Measurements from ENCODE around the gene SRGAP3. TPM values are rescaled to one million over a fixed set of nuclear protein-coding genes. Genes with fewer than 3 reads are reported as not detected.

The SRGAP3 gene
- polyA plus RNA-seq, 3 donors: 0.27 to 1.3 (median 0.87) TPM

DNA sequence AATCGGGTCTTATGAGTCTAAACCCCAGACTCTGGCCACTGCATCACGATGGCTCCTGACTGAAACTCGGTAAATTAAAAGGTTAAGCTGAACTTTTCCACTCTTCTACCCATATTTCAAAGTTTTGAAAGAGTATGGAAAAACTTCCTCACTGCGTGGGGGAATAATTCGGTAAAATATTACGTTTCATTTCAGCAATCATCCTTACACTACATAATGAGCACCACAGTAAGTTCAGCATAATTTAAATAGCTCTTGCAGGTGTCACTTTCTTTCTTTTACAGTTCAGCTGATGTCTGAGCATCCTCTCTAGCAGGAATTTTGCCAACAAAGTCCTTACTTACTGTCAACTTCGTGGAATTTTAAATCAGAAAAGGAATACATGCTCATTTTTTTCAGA lies 17.5 kb downstream of the SRGAP3 start:
- TF ChIP-seq, protein P1, sequence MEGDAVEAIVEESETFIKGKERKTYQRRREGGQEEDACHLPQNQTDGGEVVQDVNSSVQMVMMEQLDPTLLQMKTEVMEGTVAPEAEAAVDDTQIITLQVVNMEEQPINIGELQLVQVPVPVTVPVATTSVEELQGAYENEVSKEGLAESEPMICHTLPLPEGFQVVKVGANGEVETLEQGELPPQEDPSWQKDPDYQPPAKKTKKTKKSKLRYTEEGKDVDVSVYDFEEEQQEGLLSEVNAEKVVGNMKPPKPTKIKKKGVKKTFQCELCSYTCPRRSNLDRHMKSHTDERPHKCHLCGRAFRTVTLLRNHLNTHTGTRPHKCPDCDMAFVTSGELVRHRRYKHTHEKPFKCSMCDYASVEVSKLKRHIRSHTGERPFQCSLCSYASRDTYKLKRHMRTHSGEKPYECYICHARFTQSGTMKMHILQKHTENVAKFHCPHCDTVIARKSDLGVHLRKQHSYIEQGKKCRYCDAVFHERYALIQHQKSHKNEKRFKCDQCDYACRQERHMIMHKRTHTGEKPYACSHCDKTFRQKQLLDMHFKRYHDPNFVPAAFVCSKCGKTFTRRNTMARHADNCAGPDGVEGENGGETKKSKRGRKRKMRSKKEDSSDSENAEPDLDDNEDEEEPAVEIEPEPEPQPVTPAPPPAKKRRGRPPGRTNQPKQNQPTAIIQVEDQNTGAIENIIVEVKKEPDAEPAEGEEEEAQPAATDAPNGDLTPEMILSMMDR (IDR thresholded peaks at IDR 0.05): no peak
- Histone ChIP-seq H3K9me3 (replicated peaks in 1 of 2; ENCODE audit: control insufficient read depth in 1 of 2, insufficient read depth in 1 of 2, low read length in 2 of 2) (no peaks in the 10 kb centered on the region), H3K36me3 (replicated peaks in 1 of 2; ENCODE audit: control insufficient read depth in 1 of 2, insufficient read depth in 2 of 2, low read length in 2 of 2) (no peaks in the 10 kb centered on the region), H3K4me3 (replicated peaks in 1 of 3; ENCODE audit: low read depth in 2 of 3, low read length in 3 of 3) (no peak overlapping the region), H4K20me1 (ENCODE audit: insufficient read depth, low read length) (no peaks in the 10 kb centered on the region), H3K27me3 (ENCODE audit: control insufficient read depth in 2 of 2, insufficient read depth in 2 of 2, low read length in 2 of 2) (no peaks in the 10 kb centered on the region), H2AFZ (ENCODE audit: insufficient read depth, low read depth, low read length, poor library complexity, severe bottlenecking) (no peak overlapping the region), H3K27ac (ENCODE audit: low read depth in 1 of 2, low read length in 2 of 2) (no peak overlapping the region), H3K9ac (ENCODE audit: insufficient read depth, low read length, poor library complexity, severe bottlenecking) (no peak overlapping the region), H3K4me1 (ENCODE audit: control insufficient read depth in 1 of 2, insufficient read depth in 2 of 2, low read length in 2 of 2) (no peaks in the 10 kb centered on the region), H3K4me2 (replicated peaks; ENCODE audit: extremely low read depth, low read length, poor library complexity, severe bottlenecking) (no peak overlapping the region), H3K79me2 (ENCODE audit: insufficient read depth, low read length) (no peaks in the 10 kb centered on the region)
- DNase-seq: no peak
- 90% methylated on average over 4 of the region's 7 CpGs for WGBS (ENCODE audit: insufficient coverage)
- H3K4me3 Mint-ChIP-seq: no peak overlapping the region
- no peak overlapping the region for H3K27ac Mint-ChIP-seq
- H3K36me3 Mint-ChIP-seq: no peaks in the 10 kb centered on the region
- intact Hi-C loops (cut with micrococcal nuclease): no loop called here
- no peaks in the 10 kb centered on the region for H3K27me3 Mint-ChIP-seq (ENCODE audit: low read depth in 3 of 3)
- H3K4me1 Mint-ChIP-seq: no peaks in the 10 kb centered on the region
- H3K9me3 Mint-ChIP-seq: peaks cover 0 to 6% (median 0%) of the 10 kb centered on the region in 7 donors

DNA sequence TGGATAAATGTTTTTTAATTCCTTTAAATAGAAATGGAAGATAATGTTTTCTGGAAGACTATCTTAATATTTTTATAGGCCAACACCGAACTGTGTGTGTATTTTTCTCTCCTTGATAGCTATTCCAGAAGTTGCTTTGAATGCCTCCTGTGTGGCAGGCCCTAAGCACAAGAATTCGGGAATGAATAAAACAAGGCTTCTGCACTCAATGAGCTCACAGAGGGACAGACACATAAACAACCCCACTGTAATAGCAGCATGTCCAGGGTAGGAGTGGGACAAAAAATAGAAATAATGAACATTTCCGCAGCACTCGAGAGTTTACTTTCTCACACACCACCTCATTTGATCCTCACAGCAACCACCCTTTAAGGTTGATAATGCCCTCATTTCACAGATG lies 18.0 kb downstream of the SRGAP3 start:
- peaks cover 0 to 6% (median 0%) of the 10 kb centered on the region in 7 donors for H3K9me3 Mint-ChIP-seq
- H3K4me3 Mint-ChIP-seq: no peak overlapping the region
- H3K4me1 ChIP-seq (ENCODE audit: control insufficient read depth in 1 of 2, insufficient read depth in 2 of 2, low read length in 2 of 2): no peaks in the 10 kb centered on the region
- no peaks in the 10 kb centered on the region for H3K36me3 ChIP-seq (replicated peaks in 1 of 2; ENCODE audit: control insufficient read depth in 1 of 2, insufficient read depth in 2 of 2, low read length in 2 of 2)
- no peak for DNase-seq
- no peak overlapping the region for H3K27ac Mint-ChIP-seq
- H3K27me3 ChIP-seq (ENCODE audit: control insufficient read depth in 2 of 2, insufficient read depth in 2 of 2, low read length in 2 of 2): no peaks in the 10 kb centered on the region
- no peaks in the 10 kb centered on the region for H3K27me3 Mint-ChIP-seq (ENCODE audit: low read depth in 3 of 3)
- H3K4me3 ChIP-seq (replicated peaks in 1 of 3; ENCODE audit: low read depth in 2 of 3, low read length in 3 of 3): no peak overlapping the region
- no peak overlapping the region for H2AFZ ChIP-seq (ENCODE audit: insufficient read depth, low read depth, low read length, poor library complexity, severe bottlenecking)
- no peaks in the 10 kb centered on the region for H3K4me1 Mint-ChIP-seq
- TF ChIP-seq, protein P1 (IDR thresholded peaks at IDR 0.05): no peak
- no peak overlapping the region for H3K9ac ChIP-seq (ENCODE audit: insufficient read depth, low read length, poor library complexity, severe bottlenecking)
- no peaks in the 10 kb centered on the region for H3K79me2 ChIP-seq (ENCODE audit: insufficient read depth, low read length)
- no peaks in the 10 kb centered on the region for H3K9me3 ChIP-seq (replicated peaks in 1 of 2; ENCODE audit: control insufficient read depth in 1 of 2, insufficient read depth in 1 of 2, low read length in 2 of 2)
- intact Hi-C loops (cut with micrococcal nuclease): no loop called here
- H3K4me2 ChIP-seq (replicated peaks; ENCODE audit: extremely low read depth, low read length, poor library complexity, severe bottlenecking): no peak overlapping the region
- H3K36me3 Mint-ChIP-seq: no peaks in the 10 kb centered on the region
- no CpG with 5 or more reads among the region's 4 CpGs for whole genome bisulfite sequencing (ENCODE audit: insufficient coverage)
- H3K27ac ChIP-seq (ENCODE audit: low read depth in 1 of 2, low read length in 2 of 2): no peak overlapping the region
- H4K20me1 ChIP-seq (ENCODE audit: insufficient read depth, low read length): no peaks in the 10 kb centered on the region

Measured in CD14-positive monocyte (primary cell).